Neutrophil (primary cell): ENCODE results near the gene ETNK2.

Experiments used
- H3K27ac ChIP-seq: fragments of 200-600 bp; sonication (generic); 2 replicates; pipeline ENCODE4 v1.5.1; 2016; ENCODE audit warnings: mild to moderate bottlenecking, moderate library complexity
- H3K27me3 ChIP-seq: fragments of 200-600 bp; sonication (generic); 2 replicates; pipeline ENCODE4 v1.6.0; 2016; ENCODE audit warnings: mild to moderate bottlenecking
- H3K36me3 ChIP-seq: fragments of 200-600 bp; sonication (generic); 2 replicates; pipeline ENCODE4 v1.5.1; 2017
- H3K4me1 ChIP-seq, 2 experiments: fragments of 200-600 bp in 1 of 2; sonication (generic) in 1 of 2; 1 replicate in 1 of 2; 2 replicates in 1 of 2; pipeline versions ENCODE4 v1.5.1 to v1.6.1; 2013 to 2016; ENCODE audit warnings: low read depth in 1 of 2, low read length in 1 of 2, mild to moderate bottlenecking in 1 of 2, moderate library complexity in 1 of 2; ENCODE audit not compliant: control insufficient read depth in 1 of 2, insufficient read depth in 1 of 2
- H3K4me3 ChIP-seq, 2 experiments: fragments of 200-600 bp in 1 of 2; sonication (generic) in 1 of 2; 1 replicate in 1 of 2; 2 replicates in 1 of 2; pipeline ENCODE4 v1.5.1; 2013 to 2016; ENCODE audit warnings: low read depth in 1 of 2, low read length in 1 of 2, mild to moderate bottlenecking in 1 of 2, moderate library complexity in 1 of 2
- H3K9me3 ChIP-seq: fragments of 200-600 bp; sonication (generic); 2 replicates; pipeline ENCODE4 v1.5.1; 2016
- TF ChIP-seq, protein P1 (sequence below): fragments of 200-600 bp; sonication (generic); IDR thresholded peaks from 2 replicates; pipeline ENCODE4 v1.5.1; 2016; ENCODE audit warnings: antibody characterized with exemption

Gene ETNK2

DNA sequence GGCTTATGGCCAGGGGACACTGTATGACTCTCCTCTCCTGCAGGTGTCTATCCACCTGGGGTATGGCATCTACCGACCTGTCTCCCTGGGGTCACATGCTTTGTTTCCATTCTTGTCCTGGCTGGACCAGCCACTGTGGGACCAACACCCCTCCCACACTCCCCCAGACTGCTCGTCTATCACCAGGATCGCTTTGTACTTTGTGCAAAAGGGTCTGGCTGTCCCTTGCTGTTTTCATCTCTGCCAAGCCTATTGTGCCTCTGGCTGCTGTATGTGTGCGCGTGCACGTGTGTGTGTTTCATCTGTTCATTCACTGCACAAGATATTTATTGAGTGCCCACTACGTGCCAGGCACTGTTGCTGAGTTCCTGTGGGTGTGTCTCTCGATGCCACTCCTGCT lies 25.5 kb downstream of the ETNK2 start:
- no peak overlapping the region for H3K4me3 ChIP-seq

DNA sequence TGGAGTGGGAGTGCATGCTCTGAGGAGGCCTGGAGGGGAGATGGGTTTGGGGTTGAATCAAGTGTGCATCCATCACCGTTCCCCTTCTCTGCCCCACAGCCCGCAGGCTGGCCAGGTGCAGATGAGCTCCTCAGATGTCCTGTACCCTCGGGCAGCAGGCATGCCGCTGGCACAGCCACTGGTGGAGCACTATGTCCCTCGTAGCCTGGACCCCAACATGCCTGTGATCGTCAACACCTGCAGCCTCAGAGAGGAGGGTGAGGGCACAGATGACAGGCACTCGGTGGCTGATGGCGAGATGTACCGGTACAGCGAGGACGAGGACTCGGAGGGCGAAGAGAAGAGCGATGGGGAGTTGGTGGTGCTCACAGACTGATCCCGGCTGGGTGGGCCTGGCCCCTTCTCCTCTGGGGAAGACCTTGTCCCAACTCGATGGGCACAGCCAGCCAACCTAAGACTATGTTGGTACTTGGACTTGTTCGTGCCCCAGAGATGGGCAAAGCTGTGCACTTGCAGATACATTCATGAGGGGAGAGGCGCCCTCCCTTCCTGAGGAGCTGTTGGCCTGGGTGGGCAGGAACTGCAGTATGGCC lies 26.0 kb downstream of the ETNK2 start:
- Histone ChIP-seq H3K27me3 (no peaks in the 10 kb centered on the region), H3K9me3 (no peaks in the 10 kb centered on the region), H3K4me3 (no peak overlapping the region), H3K4me1 (peaks cover 4 to 9% of the 10 kb centered on the region in 2 experiments), H3K36me3 (no peaks in the 10 kb centered on the region), H3K27ac (no peak overlapping the region)
- TF ChIP-seq, protein P1, sequence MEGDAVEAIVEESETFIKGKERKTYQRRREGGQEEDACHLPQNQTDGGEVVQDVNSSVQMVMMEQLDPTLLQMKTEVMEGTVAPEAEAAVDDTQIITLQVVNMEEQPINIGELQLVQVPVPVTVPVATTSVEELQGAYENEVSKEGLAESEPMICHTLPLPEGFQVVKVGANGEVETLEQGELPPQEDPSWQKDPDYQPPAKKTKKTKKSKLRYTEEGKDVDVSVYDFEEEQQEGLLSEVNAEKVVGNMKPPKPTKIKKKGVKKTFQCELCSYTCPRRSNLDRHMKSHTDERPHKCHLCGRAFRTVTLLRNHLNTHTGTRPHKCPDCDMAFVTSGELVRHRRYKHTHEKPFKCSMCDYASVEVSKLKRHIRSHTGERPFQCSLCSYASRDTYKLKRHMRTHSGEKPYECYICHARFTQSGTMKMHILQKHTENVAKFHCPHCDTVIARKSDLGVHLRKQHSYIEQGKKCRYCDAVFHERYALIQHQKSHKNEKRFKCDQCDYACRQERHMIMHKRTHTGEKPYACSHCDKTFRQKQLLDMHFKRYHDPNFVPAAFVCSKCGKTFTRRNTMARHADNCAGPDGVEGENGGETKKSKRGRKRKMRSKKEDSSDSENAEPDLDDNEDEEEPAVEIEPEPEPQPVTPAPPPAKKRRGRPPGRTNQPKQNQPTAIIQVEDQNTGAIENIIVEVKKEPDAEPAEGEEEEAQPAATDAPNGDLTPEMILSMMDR, result no peak

More for the DNA sequence above, 25.5 kb downstream of the ETNK2 start:
- Histone ChIP-seq H3K9me3 (no peaks in the 10 kb centered on the region), H3K36me3 (no peaks in the 10 kb centered on the region), H3K27ac (no peak overlapping the region), H3K27me3 (no peaks in the 10 kb centered on the region), H3K4me1 (peaks cover 4 to 9% of the 10 kb centered on the region in 2 experiments)
- TF ChIP-seq, protein P1, result no peak

DNA sequence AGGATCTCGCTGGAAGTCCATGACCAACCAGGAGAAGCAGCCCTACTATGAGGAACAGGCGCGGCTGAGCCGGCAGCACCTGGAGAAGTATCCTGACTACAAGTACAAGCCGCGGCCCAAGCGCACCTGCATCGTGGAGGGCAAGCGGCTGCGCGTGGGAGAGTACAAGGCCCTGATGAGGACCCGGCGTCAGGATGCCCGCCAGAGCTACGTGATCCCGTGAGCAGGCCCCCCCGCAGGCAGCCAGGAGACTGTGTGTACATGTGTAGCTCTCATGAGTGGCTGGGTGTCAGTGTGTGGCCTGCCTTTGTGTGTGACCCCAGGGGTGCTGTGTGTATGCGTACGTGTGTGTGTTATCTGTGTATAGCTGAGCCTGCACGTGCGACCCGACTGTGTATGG lies 27.2 kb downstream of the ETNK2 start:
- Histone ChIP-seq H3K27me3 (no peaks in the 10 kb centered on the region), H3K9me3 (no peaks in the 10 kb centered on the region), H3K36me3 (no peaks in the 10 kb centered on the region), H3K4me3 (no peak overlapping the region), H3K27ac (no peak overlapping the region), H3K4me1 (peaks cover 4 to 9% of the 10 kb centered on the region in 2 experiments)
- TF ChIP-seq, protein P1, result no peak

DNA sequence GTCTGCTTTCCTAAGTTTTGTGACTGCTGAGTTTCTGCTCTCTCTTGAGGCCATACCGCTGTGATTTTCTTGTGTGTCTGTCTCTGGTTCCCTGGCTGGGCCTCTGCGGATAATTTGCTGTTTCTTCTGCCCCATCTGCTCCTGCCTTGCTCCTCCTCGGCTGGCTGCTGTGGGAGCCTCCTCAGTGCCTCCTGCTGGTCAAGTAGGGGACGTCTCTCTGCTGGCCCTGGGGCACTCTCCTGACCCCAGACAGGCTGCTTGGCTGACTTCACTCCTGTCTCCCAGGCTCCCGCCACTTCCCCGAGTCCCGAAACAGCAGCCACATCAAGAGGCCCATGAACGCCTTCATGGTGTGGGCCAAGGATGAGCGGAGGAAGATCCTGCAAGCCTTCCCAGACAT lies 28.5 kb downstream of the ETNK2 start:
- Histone ChIP-seq H3K36me3 (no peaks in the 10 kb centered on the region), H3K27ac (no peak overlapping the region), H3K9me3 (no peaks in the 10 kb centered on the region), H3K4me3 (no peak overlapping the region), H3K4me1 (no peaks in the 10 kb centered on the region), H3K27me3 (no peaks in the 10 kb centered on the region)
- TF ChIP-seq, protein P1, result no peak

DNA sequence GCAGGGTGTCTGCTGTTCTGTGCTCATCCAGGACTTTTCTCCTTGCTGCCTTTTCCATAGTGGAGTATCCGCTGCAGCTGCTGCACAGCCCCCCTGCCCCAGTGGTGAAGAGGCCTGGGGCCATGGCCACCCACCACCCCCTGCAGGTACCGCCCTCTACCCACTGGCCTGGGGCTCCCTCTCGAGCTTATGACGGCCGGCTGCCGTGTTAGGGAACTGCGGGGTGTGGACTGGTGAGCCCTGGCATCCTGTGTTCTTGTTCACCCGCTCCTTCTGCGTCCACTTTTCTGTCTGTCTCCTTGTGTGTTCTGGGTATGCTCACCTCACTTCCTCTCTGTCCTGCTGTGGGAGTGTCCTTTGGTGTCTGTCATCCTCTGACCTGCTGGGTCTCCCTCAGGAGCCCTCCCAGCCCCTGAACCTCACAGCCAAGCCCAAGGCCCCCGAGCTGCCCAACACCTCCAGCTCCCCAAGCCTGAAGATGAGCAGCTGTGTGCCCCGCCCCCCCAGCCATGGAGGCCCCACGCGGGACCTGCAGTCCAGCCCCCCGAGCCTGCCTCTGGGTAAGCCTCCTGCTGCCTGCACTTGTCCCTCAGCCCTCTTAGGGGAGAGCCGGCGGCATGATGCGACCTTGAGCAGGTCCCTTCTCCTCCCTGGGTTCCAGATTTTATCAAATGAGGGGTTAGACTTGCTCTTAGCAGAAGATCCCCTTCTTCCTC lies 29.8 kb downstream of the ETNK2 start:
- no peak overlapping the region for H3K27ac ChIP-seq

More for the DNA sequence above, 29.8 kb downstream of the ETNK2 start:
- Histone ChIP-seq H3K36me3 (no peaks in the 10 kb centered on the region), H3K4me3 (no peak overlapping the region), H3K9me3 (no peaks in the 10 kb centered on the region), H3K4me1 (no peaks in the 10 kb centered on the region), H3K27me3 (peaks cover 3% of the 10 kb centered on the region)
- TF ChIP-seq, protein P1, result no peak
